Heart right ventricle (tissue), 16 donors: ENCODE measurements around the gene HOXA5. TPM values are rescaled to one million over a fixed set of nuclear protein-coding genes. Genes with fewer than 3 reads are reported as not detected.

Experiments
- ATAC-seq, 8 donors: fragments of 200-7000 bp; cut with Tn5 transposase; one replicate each; pipeline ENCODE4 v1.9.1; 2020; ENCODE audit warnings: mild to moderate bottlenecking in 8 of 8, moderate library complexity in 8 of 8, moderate number of reproducible peaks in 1 of 8
- DNase-seq, 2 donors: peaks; one replicate each; pipeline ENCODE4 v3.0.0-alpha.2; 2020
- H3K27ac ChIP-seq, 10 donors: fragments of 200-600 bp; sonication (generic) in 2 of 10; one replicate each; pipeline versions ENCODE4 v1.5.0 to v1.8.0; 2020 to 2022; ENCODE audit warnings: mild to moderate bottlenecking in 3 of 10
- H3K27me3 ChIP-seq, 7 donors: fragments of 200-600 bp; one replicate each; pipeline ENCODE4 v1.8.0; 2021 to 2022; ENCODE audit warnings: mild to moderate bottlenecking in 2 of 7
- H3K36me3 ChIP-seq, 9 donors: fragments of 200-600 bp; sonication (generic) in 1 of 9; one replicate each; pipeline versions ENCODE4 v1.5.0 to v1.8.0; 2020 to 2022; ENCODE audit warnings: mild to moderate bottlenecking in 2 of 9
- H3K4me1 ChIP-seq, 9 donors: fragments of 200-600 bp; sonication (generic) in 1 of 9; one replicate each; pipeline versions ENCODE4 v1.5.0 to v1.8.0; 2020 to 2022; ENCODE audit warnings: mild to moderate bottlenecking in 4 of 9
- H3K4me3 ChIP-seq, 10 donors: fragments of 200-600 bp; sonication (generic) in 2 of 10; one replicate each; pipeline versions ENCODE4 v1.5.0 to v1.8.0; 2020 to 2022; ENCODE audit warnings: mild to moderate bottlenecking in 7 of 10, moderate library complexity in 2 of 10
- H3K9me3 ChIP-seq, 11 donors: fragments of 200-600 bp in 10 of 11; sonication (generic) in 2 of 11; one replicate each; pipeline versions ENCODE4 v1.5.0 to v1.8.0; 2013 to 2022; ENCODE audit warnings: mild to moderate bottlenecking in 2 of 11, control low read depth in 1 of 11, moderate library complexity in 1 of 11
- WGBS, 2 donors: extraction: QIAGEN DNeasy Blood & Tissue Kit; methylation state at CpG; one replicate each; pipeline ENCODE4 v1.1.7; 2013; ENCODE audit warnings: inconsistent platforms in 1 of 2; 5-methylcytosine and 5-hydroxymethylcytosine counted together
- intact Hi-C, 10 donors: fragments of 100-400 bp; cut with DNase I; formaldehyde crosslinking; loops; one replicate each; pipeline versions ENCODE4 v1.11.1 to v1.14.2; 2022
- polyA plus RNA-seq, 2 donors: library from polyadenylated mRNA; stranded (reverse); fragments of 200-250 nt; gene quantifications; one replicate each; pipeline ENCODE4 v1.2.3, GENCODE V29; 2013
- total RNA-seq, 10 donors: library from RNA; stranded (reverse); fragmentation: NEBNext Ultra II Directional in 3 of 10; extraction: Animal tissue kit (Norgen Biotek cat#: 25700) in 3 of 10; gene quantifications; one replicate each; pipeline versions ENCODE4 v1.2.1 to v1.2.4, GENCODE V29; 2021 to 2023
- TF ChIP-seq, protein P1 (sequence below), 9 donors: fragments of 200-600 bp; sonication (generic) in 2 of 9; IDR thresholded peaks; one replicate each; pipeline versions ENCODE4 v1.5.0 to v1.8.0; 2021 to 2022; ENCODE audit warnings: antibody characterized with exemption in 9 of 9, mild to moderate bottlenecking in 5 of 9, moderate library complexity in 1 of 9
- donor health status: Arrhythmogenic right ventricular cardiomyopathy.
- donor health status: ischemic (EF 13 %, LVEDD 7.1; RV severe dilation, severe dysfunction).
- donor health status: healthy with polysubstance abuse.
- donor health status: DM: no; HTN: yes; CAD: no.
- donor health status: DM: no; HTN: no; CAD: no.
- donor health status: ischemic (EF 25% LVEDD 6.9; RV normal size, moderate dysfunction).
- donor health status: ischemic (EF 25% LVEDD 5.7; RV mildly dilated, moderate dysfunction).
- donor health status: healthy.
- donor health status: DM: yes; HTN: yes; CAD: no.
- donor health status: Ischemic cardiomyopathy.
- donor health status: ischemic (EF 35%, LVEDD 5.7; RV mildly dilated, moderate dysfunction).
- donor health status: nonischemic (EF 11% LVEDD 7.7; RV severe dilation, severe dysfunction).
- donor health status: DM: yes; HTN: yes; CAD: no.
- donor health status: PGD.
- donor health status: ischemic (EF 29% LVEDD 5.4; RV normal size, mild dysfunction).
- donor health status: nonischemic (EF 23%, LVEDD 6.1; RV moderate dilation, normal function).

The HOXA5 gene
- total and polyA plus RNA-seq, 12 donors: 0.09 to 0.95 (median 0.24) TPM; not detected in 8

DNA sequence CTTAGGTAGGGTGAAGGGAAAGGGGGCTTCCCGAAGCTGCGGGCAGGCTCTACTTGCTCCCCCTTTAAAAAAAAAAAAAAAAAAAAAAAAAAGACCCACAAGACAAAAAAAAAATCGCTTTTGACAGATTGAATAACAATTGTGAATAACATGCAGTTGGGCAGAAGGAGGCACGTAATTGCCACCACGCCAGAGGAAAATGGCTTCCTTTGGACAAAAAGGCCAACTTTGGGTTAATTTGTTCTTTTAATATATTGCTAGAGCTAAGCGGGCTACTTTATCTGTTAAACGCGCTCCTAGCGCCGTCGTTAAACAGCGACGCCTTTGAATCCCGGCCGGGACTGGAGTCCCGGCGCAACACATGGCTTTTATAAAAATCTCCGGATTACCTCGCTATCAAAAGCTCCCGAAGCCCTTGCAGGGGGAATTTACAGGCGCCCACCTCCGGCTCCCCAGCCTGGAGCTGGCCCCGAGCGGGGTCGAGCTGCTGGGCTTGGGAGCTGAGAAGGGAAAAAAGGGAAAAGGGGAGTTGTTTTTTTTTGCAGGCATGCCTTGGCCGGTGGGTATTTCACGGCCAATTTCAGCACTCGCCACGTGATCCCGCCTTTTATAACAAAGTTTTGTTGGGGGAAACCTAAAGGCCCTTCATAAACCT, 40.3 kb upstream of the HOXA5 start:
- Histone ChIP-seq H3K27ac (peak overlapping the region in 1 of 10 donors; percentile 5), H3K27me3 (peaks cover 70 to 100% (median 100%) of the 10 kb centered on the region in 7 donors), H3K4me1 (peaks cover 13 to 55% (median 39%) of the 10 kb centered on the region in 9 donors), H3K9me3 (no peaks in the 10 kb centered on the region), H3K4me3 (peak overlapping the region in 9 of 10 donors; percentile 19 to 48 (median 42)), H3K36me3 (no peaks in the 10 kb centered on the region)
- intact Hi-C loops: no loop called here
- WGBS, 2 donors: 2 to 3% methylated on average over 30 of the region's 30 CpGs
- no peak for ATAC-seq
- TF ChIP-seq, protein P1, sequence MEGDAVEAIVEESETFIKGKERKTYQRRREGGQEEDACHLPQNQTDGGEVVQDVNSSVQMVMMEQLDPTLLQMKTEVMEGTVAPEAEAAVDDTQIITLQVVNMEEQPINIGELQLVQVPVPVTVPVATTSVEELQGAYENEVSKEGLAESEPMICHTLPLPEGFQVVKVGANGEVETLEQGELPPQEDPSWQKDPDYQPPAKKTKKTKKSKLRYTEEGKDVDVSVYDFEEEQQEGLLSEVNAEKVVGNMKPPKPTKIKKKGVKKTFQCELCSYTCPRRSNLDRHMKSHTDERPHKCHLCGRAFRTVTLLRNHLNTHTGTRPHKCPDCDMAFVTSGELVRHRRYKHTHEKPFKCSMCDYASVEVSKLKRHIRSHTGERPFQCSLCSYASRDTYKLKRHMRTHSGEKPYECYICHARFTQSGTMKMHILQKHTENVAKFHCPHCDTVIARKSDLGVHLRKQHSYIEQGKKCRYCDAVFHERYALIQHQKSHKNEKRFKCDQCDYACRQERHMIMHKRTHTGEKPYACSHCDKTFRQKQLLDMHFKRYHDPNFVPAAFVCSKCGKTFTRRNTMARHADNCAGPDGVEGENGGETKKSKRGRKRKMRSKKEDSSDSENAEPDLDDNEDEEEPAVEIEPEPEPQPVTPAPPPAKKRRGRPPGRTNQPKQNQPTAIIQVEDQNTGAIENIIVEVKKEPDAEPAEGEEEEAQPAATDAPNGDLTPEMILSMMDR (IDR thresholded peaks at IDR 0.05): no peak
- no peak for DNase-seq

DNA sequence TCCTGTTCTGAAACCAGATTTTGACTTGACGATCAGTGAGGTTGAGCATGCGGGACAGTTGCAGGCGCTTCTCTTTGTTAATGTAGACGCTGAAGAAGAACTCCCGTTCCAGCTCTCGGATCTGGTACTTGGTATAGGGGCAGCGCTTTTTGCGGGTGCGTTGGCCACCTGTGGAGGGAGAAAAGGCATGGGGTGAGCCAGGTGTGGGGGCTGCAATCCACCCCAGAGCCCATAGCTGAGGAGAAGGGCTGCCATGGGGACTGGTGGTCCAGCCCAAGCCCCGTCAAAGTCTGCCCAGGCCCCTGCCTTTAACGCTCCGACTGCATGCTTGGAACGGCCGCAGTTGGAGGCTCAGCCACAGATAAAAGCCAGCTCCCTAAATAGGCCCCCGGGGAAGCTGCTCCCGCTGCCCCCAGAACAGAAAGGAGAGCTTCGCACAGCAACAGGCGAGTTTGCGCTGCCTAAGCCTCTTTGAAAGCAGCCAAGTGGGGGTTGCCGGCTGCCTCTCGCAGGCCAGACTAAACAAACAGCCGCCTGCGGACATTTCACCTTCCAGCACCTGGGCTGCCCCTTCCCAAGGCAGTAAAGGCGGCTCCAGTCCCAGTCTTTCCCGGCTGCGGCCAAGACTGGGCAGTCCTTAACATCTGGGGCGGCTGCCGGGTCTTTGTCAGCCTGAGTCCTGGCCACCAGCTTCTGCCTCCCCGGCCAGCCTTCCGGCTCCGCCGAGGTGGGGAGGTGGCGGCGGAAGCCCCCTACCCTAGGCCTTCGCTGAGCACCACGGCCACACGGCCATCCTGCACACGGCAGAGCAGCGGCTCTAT, 39.6 kb upstream of the HOXA5 start:
- intact Hi-C loops: no loop called here
- WGBS, 2 donors: 3 to 8% methylated on average over 39 of the region's 39 CpGs
- no peaks in the 10 kb centered on the region for H3K36me3 ChIP-seq

DNA sequence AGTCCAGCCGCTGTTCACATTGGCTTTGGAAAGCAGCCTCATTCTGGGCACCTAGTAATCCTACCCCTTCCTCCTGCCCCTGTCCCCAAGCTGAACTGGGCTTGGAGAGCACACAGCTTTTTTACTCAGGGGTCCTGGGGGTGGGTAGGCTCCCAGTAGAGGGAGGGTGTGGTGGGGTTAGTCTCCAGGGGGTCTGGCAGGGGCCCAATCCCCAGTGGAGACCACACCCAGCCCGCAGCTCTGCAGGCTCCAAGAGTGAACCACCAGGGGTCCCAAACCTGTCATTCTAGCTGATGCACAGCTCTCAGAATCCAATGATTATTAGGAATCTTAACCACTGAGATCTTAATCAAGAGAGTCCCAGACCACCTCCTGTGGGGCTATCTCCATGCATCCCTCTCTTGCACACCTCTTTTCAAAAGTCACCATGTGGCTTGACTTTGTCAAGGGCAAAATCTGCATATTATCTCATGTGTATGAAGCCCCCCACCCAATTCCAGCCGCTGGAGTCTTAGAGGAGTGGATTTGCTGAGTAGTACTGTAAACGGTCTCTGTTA, 38.9 kb upstream of the HOXA5 start:
- Histone ChIP-seq H3K36me3 (no peaks in the 10 kb centered on the region), H3K27me3 (peaks cover 63 to 100% (median 100%) of the 10 kb centered on the region in 7 donors), H3K4me3 (no peak overlapping the region), H3K27ac (no peak overlapping the region), H3K4me1 (peaks cover 8 to 42% (median 30%) of the 10 kb centered on the region in 9 donors), H3K9me3 (no peaks in the 10 kb centered on the region)
- DNase-seq: no peak
- intact Hi-C loops: no loop called here
- 16 to 24% methylated on average over 4 of the region's 4 CpGs for WGBS, 2 donors
- ATAC-seq: no peak
- TF ChIP-seq, protein P1 (IDR thresholded peaks at IDR 0.05): no peak

More for the DNA sequence above, 39.6 kb upstream of the HOXA5 start:
- peak overlapping the region in 2 of 10 donors; percentile 44 to 48 for H3K4me3 ChIP-seq
- TF ChIP-seq, protein P1 (IDR thresholded peaks at IDR 0.05): no peak
- no peak overlapping the region for H3K27ac ChIP-seq
- H3K27me3 ChIP-seq: peaks cover 63 to 100% (median 100%) of the 10 kb centered on the region in 7 donors
- DNase-seq (no peak), ATAC-seq (no peak)
- H3K4me1 ChIP-seq: peaks cover 8 to 48% (median 32%) of the 10 kb centered on the region in 9 donors
- H3K9me3 ChIP-seq: no peaks in the 10 kb centered on the region

DNA sequence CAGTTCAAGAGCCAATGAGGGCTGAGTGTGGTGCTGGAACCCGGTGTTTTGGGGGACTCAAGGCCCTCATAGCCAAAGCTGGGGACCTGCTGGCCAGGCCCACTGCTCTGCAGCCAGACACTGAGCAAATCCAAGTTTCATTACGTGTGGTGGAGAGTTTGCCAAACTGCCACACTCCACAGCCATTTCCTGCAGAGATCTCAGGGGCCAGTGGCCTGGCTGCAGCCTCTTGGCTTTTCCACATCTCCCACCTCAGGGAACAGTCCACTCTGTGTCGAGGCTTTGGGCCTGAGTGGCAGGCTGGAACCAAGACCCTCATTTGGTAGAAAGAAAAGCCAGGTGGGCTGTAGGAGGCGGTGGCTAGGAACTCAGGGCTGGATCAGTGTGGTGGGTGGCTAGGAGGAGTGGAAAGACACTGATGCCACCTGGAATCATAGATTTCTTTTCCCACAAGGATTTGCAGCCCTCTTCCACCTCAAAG, 38.4 kb upstream of the HOXA5 start:
- Histone ChIP-seq H3K27ac (no peak overlapping the region), H3K9me3 (no peaks in the 10 kb centered on the region), H3K4me3 (no peak overlapping the region), H3K4me1 (peaks cover 8 to 42% (median 30%) of the 10 kb centered on the region in 9 donors), H3K27me3 (peaks cover 63 to 100% (median 100%) of the 10 kb centered on the region in 7 donors), H3K36me3 (no peaks in the 10 kb centered on the region)
- TF ChIP-seq, protein P1 (IDR thresholded peaks at IDR 0.05): no peak
- intact Hi-C loops: no loop called here
- no peak for DNase-seq
- no peak for ATAC-seq
- 27 to 38% methylated on average over 4 of the region's 4 CpGs for WGBS, 2 donors
